Right lobe of liver (tissue), 6 donors: ENCODE measurements around the gene CFAP61. TPM values are rescaled to one million over a fixed set of nuclear protein-coding genes. Genes with fewer than 3 reads are reported as not detected.
"Not testable (repeated sequence)": the region's sequence is repeated elsewhere in the genome, so short reads cannot be mapped to it uniquely, and the experiment has no call there.

ENCODE experiments used
- ATAC-seq, 4 donors: fragments of 200-7000 bp; cut with Tn5 transposase; one replicate each; pipeline ENCODE4 v1.9.1; 2020; ENCODE audit warnings: mild to moderate bottlenecking in 4 of 4, moderate library complexity in 4 of 4
- DNase-seq, 3 donors: peaks; one replicate each; pipeline ENCODE4 v3.0.0-alpha.2; 2020
- H3K27ac ChIP-seq, 3 donors: fragments of 200-600 bp; one replicate each; pipeline ENCODE4 v1.8.0; 2022
- H3K27me3 ChIP-seq, 2 donors: fragments of 200-600 bp; one replicate each; pipeline ENCODE4 v1.8.0; 2022
- H3K36me3 ChIP-seq, 4 donors: fragments of 200-600 bp; sonication (generic) in 1 of 4; one replicate each; pipeline versions ENCODE4 v1.5.1 to v1.8.0; 2017 to 2022; ENCODE audit warnings: control low read depth in 1 of 4
- H3K4me1 ChIP-seq, 4 donors: fragments of 200-600 bp; sonication (generic) in 1 of 4; one replicate each; pipeline versions ENCODE4 v1.5.1 to v1.8.0; 2017 to 2022; ENCODE audit warnings: control low read depth in 1 of 4
- H3K4me3 ChIP-seq, 3 donors: fragments of 200-600 bp; one replicate each; pipeline ENCODE4 v1.8.0; 2022
- H3K9me3 ChIP-seq, 4 donors: fragments of 200-600 bp; sonication (generic) in 1 of 4; one replicate each; pipeline versions ENCODE4 v1.5.1 to v1.8.0; 2017 to 2022; ENCODE audit warnings: control low read depth in 1 of 4
- CTCF ChIP-seq, 4 donors: fragments of 200-600 bp in 3 of 4; fragments of 450-650 bp in 1 of 4; IDR thresholded peaks; one replicate each; pipeline versions ENCODE4 v1.5.1 to v1.8.0; 2016 to 2022; ENCODE audit warnings: antibody characterized with exemption in 4 of 4, mild to moderate bottlenecking in 2 of 4
- POLR2A ChIP-seq: fragments of 450-650 bp; IDR thresholded peaks from one replicate; pipeline ENCODE4 v1.6.1; 2017; ENCODE audit warnings: antibody characterized with exemption, mild to moderate bottlenecking
- WGBS: methylation state at CpG from one replicate; pipeline ENCODE4 v1.1.6; 2018; ENCODE audit warnings: low coverage, low lambda C conversion rate; ENCODE audit not compliant: insufficient coverage; ENCODE audit errors: missing lambda C conversion rate; 5-methylcytosine and 5-hydroxymethylcytosine counted together
- intact Hi-C, 2 donors: fragments of 100-400 bp; cut with DNase I; formaldehyde crosslinking; loops; one replicate each; pipeline versions ENCODE4 v1.11.2 to v1.14.1; 2022
- total RNA-seq, 6 experiments: library from RNA; depleted of rRNA in 2 of 6; stranded (reverse); fragments of >200 nt in 2 of 6; fragmentation: NEBNext Ultra II Directional in 3 of 6; extraction: Animal tissue kit (Norgen Biotek cat#: 25700) in 3 of 6; gene quantifications; one replicate each; pipeline versions ENCODE4 v1.1.0 to v1.2.4, GENCODE V29; 2016 to 2023
- donor health status: DM: no; HTN: yes; CAD: no.
- donor health status: DM: no; HTN: no; CAD: no.
- donor health status: DM: no; HTN: no; CAD: no.
- donor health status: DM: no; HTN: yes; CAD: no.
- donor health status: DM: no; HTN: yes; CAD: no.

CFAP61 gene
- total RNA-seq, 6 experiments from 2014 or later, result not detected

GRCh38 chr20:20216941-20217340 is 164.6 kb downstream of the CFAP61 start:
- no peak overlapping the region for H3K4me3 ChIP-seq
- no peak for TF ChIP-seq CTCF (IDR thresholded peaks at IDR 0.05)
- no peak for TF ChIP-seq POLR2A
- ATAC-seq (no peak), DNase-seq (no peak)
- peaks cover 0 to 4% of the 10 kb centered on the region in 2 donors for H3K27me3 ChIP-seq
- 29% methylated on average over 2 of the region's 2 CpGs for WGBS
- no peaks in the 10 kb centered on the region for H3K9me3 ChIP-seq
- H3K36me3 ChIP-seq, result no peaks in the 10 kb centered on the region
- H3K27ac ChIP-seq, result no peak overlapping the region
- intact Hi-C loops, result no loop called here
- no peaks in the 10 kb centered on the region for H3K4me1 ChIP-seq

- H3K27ac ChIP-seq, result no peak overlapping the region
- TF ChIP-seq CTCF (IDR thresholded peaks at IDR 0.05) (no peak), POLR2A (no peak)
- H3K9me3 ChIP-seq, result no peaks in the 10 kb centered on the region
- no peak overlapping the region for H3K4me3 ChIP-seq
- H3K27me3 ChIP-seq, result peaks cover 0 to 4% of the 10 kb centered on the region in 2 donors
- WGBS, result 36% methylated on average over 1 of the region's 1 CpG
- ATAC-seq (no peak), DNase-seq (no peak)
- no peaks in the 10 kb centered on the region for H3K36me3 ChIP-seq
- no peaks in the 10 kb centered on the region for H3K4me1 ChIP-seq
- intact Hi-C loops, result no loop called here
Measured at GRCh38 chr20:20217621-20218020, 165.3 kb downstream of the CFAP61 start.

DNA sequence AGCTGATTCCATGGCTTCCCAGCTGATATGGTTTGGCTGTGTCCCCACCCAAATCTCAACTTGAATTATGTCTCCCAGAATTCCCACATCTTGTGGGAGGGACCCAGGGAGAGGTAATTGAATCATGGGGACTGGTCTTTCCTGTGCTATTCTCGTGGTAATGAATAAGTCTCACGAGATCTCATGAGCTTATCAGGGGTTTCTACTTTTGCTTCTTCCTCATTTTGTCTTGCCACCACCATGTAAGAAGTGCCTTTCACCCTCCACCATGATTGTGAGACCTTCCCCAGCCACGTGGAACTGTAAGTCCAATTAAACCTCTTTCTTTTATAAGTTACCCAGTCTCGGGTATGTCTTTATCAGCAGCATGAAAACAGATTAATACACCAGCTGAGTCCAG is 165.8 kb downstream of the CFAP61 start:
- H3K27me3 ChIP-seq, H3K27ac ChIP-seq, H3K36me3 ChIP-seq, H3K4me1 ChIP-seq, H3K4me3 ChIP-seq, intact Hi-C loops, ATAC-seq, H3K9me3 ChIP-seq, DNase-seq: not testable (repeated sequence)
- 58% methylated on average over 4 of the region's 4 CpGs for WGBS

GRCh38 chr20:20219016-20219415 is 166.7 kb downstream of the CFAP61 start:
- Histone ChIP-seq H3K27ac (no peak overlapping the region), H3K9me3 (no peaks in the 10 kb centered on the region), H3K4me3 (no peak overlapping the region), H3K36me3 (no peaks in the 10 kb centered on the region), H3K4me1 (no peaks in the 10 kb centered on the region), H3K27me3 (peaks cover 0 to 4% of the 10 kb centered on the region in 2 donors)
- TF ChIP-seq POLR2A, result no peak
- no peak for TF ChIP-seq CTCF (IDR thresholded peaks at IDR 0.05)
- intact Hi-C loops, result no loop called here
- 72% methylated on average over 2 of the region's 2 CpGs for WGBS
- DNase-seq (no peak), ATAC-seq (no peak)

GRCh38 chr20:20220134-20220533 is 167.8 kb downstream of the CFAP61 start:
- H3K9me3 ChIP-seq, result no peaks in the 10 kb centered on the region
- H3K27ac ChIP-seq, result no peak overlapping the region
- DNase-seq (no peak), ATAC-seq (no peak)
- TF ChIP-seq CTCF (IDR thresholded peaks at IDR 0.05) (no peak), POLR2A (no peak)
- WGBS, result 31% methylated on average over 3 of the region's 5 CpGs
- no peak overlapping the region for H3K4me3 ChIP-seq
- peaks cover 0 to 3% of the 10 kb centered on the region in 2 donors for H3K27me3 ChIP-seq
- no peaks in the 10 kb centered on the region for H3K36me3 ChIP-seq
- H3K4me1 ChIP-seq, result no peaks in the 10 kb centered on the region
- intact Hi-C loops, result no loop called here
